ENCODE measurements around the gene SAT2.
"Not testable (repeated sequence)": the region's sequence is repeated elsewhere in the genome, so short reads cannot be mapped to it uniquely, and the experiment has no call there.

SAT2 gene

GRCh38 chr17:7640783-7641182 lies 13.2 kb upstream of the SAT2 start:
- in situ Hi-C loops (cut with MboI; ENCODE audit: low pct_unique_long_range_greater_than_20kb, low sequenced_read_pairs) = no loop called here
- DNase-seq = no peak

GRCh38 chr17:7636163-7636562 lies 8.5 kb upstream of the SAT2 start:
- DNase-seq = no peak
- in situ Hi-C loops (cut with MboI; ENCODE audit: low pct_unique_long_range_greater_than_20kb, low sequenced_read_pairs) = no loop called here

GRCh38 chr17:7634384-7634783 lies 6.8 kb upstream of the SAT2 start:
- in situ Hi-C loops (cut with MboI; ENCODE audit: low pct_unique_long_range_greater_than_20kb, low sequenced_read_pairs) = no loop called here
- peak; percentile 63 for DNase-seq

- in situ Hi-C loops (cut with MboI; ENCODE audit: low pct_unique_long_range_greater_than_20kb, low sequenced_read_pairs) = no loop called here
Measured at GRCh38 chr17:7633093-7633492, 5.5 kb upstream of the SAT2 start.

GRCh38 chr17:7632492-7632894 lies 4.9 kb upstream of the SAT2 start:
- in situ Hi-C loops (cut with MboI; ENCODE audit: low pct_unique_long_range_greater_than_20kb, low sequenced_read_pairs) = no loop called here
- peak; percentile 78 for DNase-seq

More at GRCh38 chr17:7633093-7633492, 5.5 kb upstream of the SAT2 start:
- DNase-seq = no peak

GRCh38 chr17:7631398-7632380 lies 4.1 kb upstream of the SAT2 start:
- no peak for DNase-seq
- in situ Hi-C loops (cut with MboI; ENCODE audit: low pct_unique_long_range_greater_than_20kb, low sequenced_read_pairs) = no loop called here

- DNase-seq = no peak
- in situ Hi-C loops (cut with MboI; ENCODE audit: low pct_unique_long_range_greater_than_20kb, low sequenced_read_pairs) = no loop called here
Measured at GRCh38 chr17:7629939-7630571, 2.4 kb upstream of the SAT2 start, which contains the start of gene SHBG. SHBG (plus strand) TSS chr17:7630135; CDS start chr17:7630173, 38 bp downstream.

GRCh38 chr17:7626956-7627249 lies 718 bp downstream of the SAT2 start:
- DNase-seq = no peak
- in situ Hi-C loops (cut with MboI; ENCODE audit: low pct_unique_long_range_greater_than_20kb, low sequenced_read_pairs) = no loop called here

GRCh38 chr17:7626307-7626706 lies 1.3 kb downstream of the SAT2 start:
- DNase-seq = no peak
- in situ Hi-C loops (cut with MboI; ENCODE audit: low pct_unique_long_range_greater_than_20kb, low sequenced_read_pairs) = no loop called here

GRCh38 chr17:7625749-7626148 lies 1.9 kb downstream of the SAT2 start:
- DNase-seq; in situ Hi-C loops (cut with MboI; ENCODE audit: low pct_unique_long_range_greater_than_20kb, low sequenced_read_pairs): not testable (repeated sequence)

GRCh38 chr17:7623661-7624060 lies 4.0 kb downstream of the SAT2 start:
- in situ Hi-C loops (cut with MboI; ENCODE audit: low pct_unique_long_range_greater_than_20kb, low sequenced_read_pairs) = no loop called here
- DNase-seq = no peak

- DNase-seq = no peak
- in situ Hi-C loops (cut with MboI; ENCODE audit: low pct_unique_long_range_greater_than_20kb, low sequenced_read_pairs) = no loop called here
Measured at GRCh38 chr17:7620835-7621234, 6.8 kb downstream of the SAT2 start.

GRCh38 chr17:7618608-7619007 lies 9.0 kb downstream of the SAT2 start:
- in situ Hi-C loops (cut with MboI; ENCODE audit: low pct_unique_long_range_greater_than_20kb, low sequenced_read_pairs) = no loop called here
- no peak for DNase-seq

- in situ Hi-C loops (cut with MboI; ENCODE audit: low pct_unique_long_range_greater_than_20kb, low sequenced_read_pairs) = no loop called here
- DNase-seq = no peak
Measured at GRCh38 chr17:7615265-7615747, 12.3 kb downstream of the SAT2 start.

GRCh38 chr17:7614425-7615264 lies 13.0 kb downstream of the SAT2 start, which contains the start of gene FXR2:
FXR2 (minus strand) TSS chr17:7614897; CDS start chr17:7614532, 365 bp downstream.
- in situ Hi-C loops (cut with MboI; ENCODE audit: low pct_unique_long_range_greater_than_20kb, low sequenced_read_pairs) = no loop called here
- DNase-seq = peak; percentile 100

- in situ Hi-C loops (cut with MboI; ENCODE audit: low pct_unique_long_range_greater_than_20kb, low sequenced_read_pairs) = no loop called here
- DNase-seq = peak; percentile 35
Measured at GRCh38 chr17:7613769-7614424, 13.7 kb downstream of the SAT2 start.

- in situ Hi-C loops (cut with MboI; ENCODE audit: low pct_unique_long_range_greater_than_20kb, low sequenced_read_pairs) = no loop called here
Measured at GRCh38 chr17:7612294-7612640, 15.4 kb downstream of the SAT2 start.

GRCh38 chr17:7611635-7612293 lies 15.9 kb downstream of the SAT2 start:
- no peak for DNase-seq
- in situ Hi-C loops (cut with MboI; ENCODE audit: low pct_unique_long_range_greater_than_20kb, low sequenced_read_pairs) = no loop called here

More at GRCh38 chr17:7612294-7612640, 15.4 kb downstream of the SAT2 start:
- DNase-seq = no peak
